ENCODE results near the gene ACAT2.

ACAT2 gene

GRCh38 chr6:159753081-159753872 lies 8.6 kb upstream of the ACAT2 start:
- TF ChIP-seq CTCF (IDR thresholded peaks at IDR 0.05; ENCODE audit: low read depth, low read length) = no peak
- DNase-seq (ENCODE audit: low read depth in 2 of 2) = peak in 1 of 2 donors; percentile 5
- H3K4me3 ChIP-seq (replicated peaks in 1 of 2; ENCODE audit: low read depth in 2 of 2, low read length in 2 of 2) = no peak overlapping the region

GRCh38 chr6:159754401-159754800 lies 7.4 kb upstream of the ACAT2 start:
- H3K4me3 ChIP-seq (replicated peaks in 1 of 2; ENCODE audit: low read depth in 2 of 2, low read length in 2 of 2) = no peak overlapping the region
- no peak for TF ChIP-seq CTCF (IDR thresholded peaks at IDR 0.05; ENCODE audit: low read depth, low read length)
- DNase-seq (ENCODE audit: low read depth in 2 of 2) = no peak

GRCh38 chr6:159754959-159755914 lies 6.6 kb upstream of the ACAT2 start:
- TF ChIP-seq CTCF (IDR thresholded peaks at IDR 0.05; ENCODE audit: low read depth, low read length) = no peak
- peak; percentile 7 to 13 for DNase-seq (ENCODE audit: low read depth in 2 of 2)
- H3K4me3 ChIP-seq (replicated peaks in 1 of 2; ENCODE audit: low read depth in 2 of 2, low read length in 2 of 2) = no peak overlapping the region

- TF ChIP-seq CTCF (IDR thresholded peaks at IDR 0.05; ENCODE audit: low read depth, low read length) = no peak
- DNase-seq (ENCODE audit: low read depth in 2 of 2) = no peak
- H3K4me3 ChIP-seq (replicated peaks in 1 of 2; ENCODE audit: low read depth in 2 of 2, low read length in 2 of 2) = no peak overlapping the region
Measured at GRCh38 chr6:159756508-159756907, 5.3 kb upstream of the ACAT2 start.

- DNase-seq (ENCODE audit: low read depth in 2 of 2) = peak; percentile 21 to 66
- no peak overlapping the region for H3K4me3 ChIP-seq (replicated peaks in 1 of 2; ENCODE audit: low read depth in 2 of 2, low read length in 2 of 2)
- TF ChIP-seq CTCF (IDR thresholded peaks at IDR 0.05; ENCODE audit: low read depth, low read length) = peak; percentile 28
Measured at GRCh38 chr6:159758031-159759001, 3.5 kb upstream of the ACAT2 start.

- no peak overlapping the region for H3K4me3 ChIP-seq (replicated peaks in 1 of 2; ENCODE audit: low read depth in 2 of 2, low read length in 2 of 2)
- no peak for TF ChIP-seq CTCF (IDR thresholded peaks at IDR 0.05; ENCODE audit: low read depth, low read length)
- no peak for DNase-seq (ENCODE audit: low read depth in 2 of 2)
Measured at GRCh38 chr6:159759645-159760044, 2.2 kb upstream of the ACAT2 start.

Data from cardiac fibroblast (primary cell).